ENCODE results near the gene TEX12. TPM values are rescaled to one million over a fixed set of nuclear protein-coding genes. Genes with fewer than 3 reads are reported as not detected.

Gene TEX12
- total and polyA plus RNA-seq, 2 of the 8 experiments (the other 6 are each of a cell fraction or from before 2014, with no cell fraction given) = not detected

DNA sequence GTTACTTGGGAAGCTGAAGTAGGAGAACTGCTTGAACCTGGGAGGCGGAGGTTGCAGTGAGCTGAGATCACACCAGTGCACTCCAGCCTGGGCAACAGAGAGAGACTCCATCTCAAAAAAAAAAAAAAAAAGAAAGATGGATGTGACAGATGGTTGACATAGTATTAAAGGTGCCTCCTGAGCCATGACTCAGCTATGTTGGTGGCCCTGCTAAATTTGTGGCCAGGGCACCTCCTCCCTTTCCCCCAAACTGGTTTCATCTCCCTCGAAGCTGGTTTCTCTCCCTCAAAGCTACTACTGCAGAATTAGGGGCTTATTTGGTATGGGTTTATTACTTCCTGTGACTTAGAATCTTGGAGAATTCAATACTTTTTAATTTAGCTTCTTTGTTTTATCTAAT is 49.0 kb upstream of the TEX12 start:
- H2AFZ ChIP-seq (ENCODE audit: low read length) = no peak overlapping the region
- no peak overlapping the region for H3K4ac ChIP-seq (replicated peaks; ENCODE audit: insufficient read length, low read depth, low read length)
- POLR2A ChIA-PET (ENCODE audit: partially characterized antibody) = no interaction called here
- no peak overlapping the region for H4K91ac ChIP-seq (replicated peaks; ENCODE audit: insufficient read length, low read length)
- no peak overlapping the region for H4K5ac ChIP-seq (ENCODE audit: insufficient read length, low read depth, low read length)
- no peaks in the 10 kb centered on the region for H3K4me1 ChIP-seq (replicated peaks in 1 of 4; ENCODE audit: control insufficient read depth in 3 of 4, insufficient read depth in 4 of 4, low read length in 3 of 4)
- no peak overlapping the region for H3K9ac ChIP-seq (replicated peaks in 1 of 4; ENCODE audit: extremely low read depth in 1 of 4, low read depth in 3 of 4, low read length in 3 of 4)
- H3K27me3 ChIP-seq (replicated peaks in 1 of 4; ENCODE audit: control insufficient read depth in 3 of 4, extremely low read depth in 1 of 4, insufficient read depth in 3 of 4, low read length in 3 of 4) = no peaks in the 10 kb centered on the region
- CTCF ChIA-PET (ENCODE audit: partially characterized antibody) = interaction anchor here (0.5 to 9.3 kb wide), 2 partner anchors 16 to 163 kb away, joined by 3 to 104 read pairs; no protein-coding TSS in a partner anchor
- no peak overlapping the region for H2BK5ac ChIP-seq (ENCODE audit: low read depth, low read length)
- no peaks in the 10 kb centered on the region for H3K79me1 ChIP-seq (ENCODE audit: low read depth, low read length)
- no peak overlapping the region for H2BK20ac ChIP-seq (ENCODE audit: low read length)
- H2AK5ac ChIP-seq (ENCODE audit: low read depth, low read length) = no peak overlapping the region
- no peaks in the 10 kb centered on the region for H3K23me2 ChIP-seq (ENCODE audit: low read depth, low read length)
- no peaks in the 10 kb centered on the region for H3K79me2 ChIP-seq (ENCODE audit: control insufficient read depth in 1 of 2, insufficient read depth in 2 of 2, low read length in 2 of 2)
- no peaks in the 10 kb centered on the region for H3K36me3 ChIP-seq (ENCODE audit: control insufficient read depth in 2 of 4, insufficient read depth in 4 of 4, low read length in 3 of 4)
- H3K23ac ChIP-seq (ENCODE audit: insufficient read length) = no peak overlapping the region
- H2BK120ac ChIP-seq (replicated peaks; ENCODE audit: low read depth, low read length) = no peak overlapping the region
- FAIRE-seq = no peak
- H2BK15ac ChIP-seq (ENCODE audit: low read length) = no peak overlapping the region
- H3K4me2 ChIP-seq (ENCODE audit: insufficient read depth in 1 of 2, low read depth in 2 of 2, low read length in 2 of 2) = no peak overlapping the region
- H3K27ac ChIP-seq (ENCODE audit: low read depth, low read length) = no peak overlapping the region
- H2BK12ac ChIP-seq (ENCODE audit: low read depth, low read length) = no peak overlapping the region
- H3K4me3 ChIP-seq (ENCODE audit: extremely low read depth in 1 of 4, insufficient read depth in 2 of 4, low read depth in 3 of 4, low read length in 4 of 4) = no peak overlapping the region
- no peak overlapping the region for H3K56ac ChIP-seq (replicated peaks; ENCODE audit: insufficient read length, low read depth, low read length)
- no peaks in the 10 kb centered on the region for H3K9me3 ChIP-seq (ENCODE audit: insufficient read depth in 2 of 2, low read depth in 1 of 2, low read length in 1 of 2)
- H3K14ac ChIP-seq (ENCODE audit: insufficient read length) = no peak overlapping the region
- DNase-seq (ENCODE audit: low read depth in 1 of 2, low spot score in 2 of 2) = no peak
- no peaks in the 10 kb centered on the region for H4K20me1 ChIP-seq (replicated peaks in 1 of 2; ENCODE audit: control insufficient read depth in 1 of 2, insufficient read depth in 2 of 2, low read length in 2 of 2)
- H4K8ac ChIP-seq (ENCODE audit: extremely low read depth, insufficient read depth, low read length) = no peak overlapping the region
- 81% methylated on average over 2 of the region's 2 CpGs; no CpG with 5 or more reads in 1 of the 2 experiments for WGBS, 2 experiments (ENCODE audit: extremely low coverage in 1 of 2, insufficient coverage in 1 of 2, insufficient read length in 1 of 2, insufficient replicate concordance in 2 of 2, low coverage in 1 of 2, low lambda C conversion rate in 2 of 2, missing lambda C conversion rate in 1 of 2)
- no peak overlapping the region for H3K18ac ChIP-seq (ENCODE audit: extremely low read depth, low read length)
- TF ChIP-seq BACH1 (IDR thresholded peaks at IDR 0.05; ENCODE audit: low read length) = no peak
- TF ChIP-seq E2F6 (IDR thresholded peaks at IDR 0.05) = no peak
- no peak for TF ChIP-seq FOSL1 (IDR thresholded peaks at IDR 0.05; ENCODE audit: insufficient read depth, low read depth, low read length)
- TF ChIP-seq GTF2F1 (IDR thresholded peaks at IDR 0.05; ENCODE audit: borderline replicate concordance, low read depth, low read length) = no peak
- TF ChIP-seq SIX5 (IDR thresholded peaks at IDR 0.05; ENCODE audit: low read depth, low read length) = no peak
- no peak for TF ChIP-seq HDAC2 (IDR thresholded peaks at IDR 0.05; ENCODE audit: borderline replicate concordance in 1 of 2, low read depth in 2 of 2, low read length in 2 of 2)
- no peak for TF ChIP-seq KDM1A (IDR thresholded peaks at IDR 0.05; ENCODE audit: borderline replicate concordance, low read length)
- no peak for TF ChIP-seq MAFK (IDR thresholded peaks at IDR 0.05; ENCODE audit: low read depth, low read length)
- TF ChIP-seq ASH2L (IDR thresholded peaks at IDR 0.05; ENCODE audit: low read length) = no peak
